HG03025 (cell line): Measurements from ENCODE around the gene RNF150.
"Not testable (repeated sequence)": the region's sequence is repeated elsewhere in the genome, so short reads cannot be mapped to it uniquely, and the experiment has no call there.

Experiments
- ATAC-seq: cut with Tn5 transposase; IDR thresholded peaks from one replicate; pipeline ENCODE4 v1.9.1; 2021; ENCODE audit warnings: mild to moderate bottlenecking, moderate library complexity; ENCODE audit not compliant: unreplicated experiment, low FRiP score

The RNF150 gene

GRCh38 chr4:141133146-141133998 is at the start of gene RNF150:
RNF150 (minus strand) TSS chr4:141133469.
- ATAC-seq = no peak

GRCh38 chr4:141180991-141181761 is 47.9 kb upstream of the RNF150 start:
- no peak for ATAC-seq

- no peak for ATAC-seq
Measured at GRCh38 chr4:141179474-141180373, 46.5 kb upstream of the RNF150 start.

GRCh38 chr4:141177171-141177570 is 43.9 kb upstream of the RNF150 start:
- no peak for ATAC-seq

- peak; percentile 75 for ATAC-seq
Measured at GRCh38 chr4:141174457-141174856, 41.2 kb upstream of the RNF150 start.

- no peak for ATAC-seq
Measured at GRCh38 chr4:141170671-141171070, 37.4 kb upstream of the RNF150 start.

GRCh38 chr4:141169391-141169790 is 36.1 kb upstream of the RNF150 start:
- no peak for ATAC-seq

- not testable (repeated sequence) for ATAC-seq
Measured at GRCh38 chr4:141165001-141165400, 31.7 kb upstream of the RNF150 start.

- ATAC-seq = no peak
Measured at GRCh38 chr4:141159027-141159426, 25.8 kb upstream of the RNF150 start.

- ATAC-seq = no peak
Measured at GRCh38 chr4:141158219-141158618, 24.9 kb upstream of the RNF150 start.

GRCh38 chr4:141155586-141155985 is 22.3 kb upstream of the RNF150 start:
- no peak for ATAC-seq

GRCh38 chr4:141154725-141155124 is 21.5 kb upstream of the RNF150 start:
- no peak for ATAC-seq

GRCh38 chr4:141153751-141154510 is 20.7 kb upstream of the RNF150 start:
- no peak for ATAC-seq

- no peak for ATAC-seq
Measured at GRCh38 chr4:141144207-141144606, 10.9 kb upstream of the RNF150 start.

GRCh38 chr4:141142423-141142822 is 9.2 kb upstream of the RNF150 start:
- ATAC-seq = no peak

- no peak for ATAC-seq
Measured at GRCh38 chr4:141140391-141141200, 7.3 kb upstream of the RNF150 start.

GRCh38 chr4:141133999-141134995 is 1.0 kb upstream of the RNF150 start:
- no peak for ATAC-seq

GRCh38 chr4:141132709-141133145 is 542 bp downstream of the RNF150 start:
- ATAC-seq = no peak
